GOT3 (cell line): ENCODE data around the gene MAP1LC3A.

Experiments used
- DNase-seq: peaks from one replicate; lab custom pipeline; 2025; ENCODE audit warnings: mixed read lengths; lab: John Stamatoyannopoulos, UW

Gene MAP1LC3A

GRCh38 chr20:34529742-34530141, 28.8 kb upstream of the MAP1LC3A start:
- no peak for DNase-seq

DNA sequence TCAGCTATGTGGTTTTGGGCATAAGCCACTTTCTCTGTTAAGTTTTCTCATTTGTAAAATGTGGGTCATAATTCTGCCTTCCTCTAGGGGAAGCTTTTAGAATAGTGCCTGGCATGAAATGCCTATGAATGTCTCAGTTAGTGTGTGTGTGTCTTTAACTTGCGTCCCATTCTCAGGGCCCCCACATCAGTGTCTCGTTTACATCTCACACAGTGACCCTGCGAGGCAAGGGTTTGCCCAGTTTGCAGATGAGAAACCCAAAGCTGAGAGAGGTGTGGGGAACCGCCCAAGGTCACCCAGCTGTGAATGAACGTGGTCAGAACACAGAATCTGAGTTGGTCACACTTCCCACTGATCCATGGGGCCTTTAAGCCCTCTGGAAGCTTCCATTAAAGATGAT, 28.2 kb upstream of the MAP1LC3A start:
- DNase-seq: no peak

DNA sequence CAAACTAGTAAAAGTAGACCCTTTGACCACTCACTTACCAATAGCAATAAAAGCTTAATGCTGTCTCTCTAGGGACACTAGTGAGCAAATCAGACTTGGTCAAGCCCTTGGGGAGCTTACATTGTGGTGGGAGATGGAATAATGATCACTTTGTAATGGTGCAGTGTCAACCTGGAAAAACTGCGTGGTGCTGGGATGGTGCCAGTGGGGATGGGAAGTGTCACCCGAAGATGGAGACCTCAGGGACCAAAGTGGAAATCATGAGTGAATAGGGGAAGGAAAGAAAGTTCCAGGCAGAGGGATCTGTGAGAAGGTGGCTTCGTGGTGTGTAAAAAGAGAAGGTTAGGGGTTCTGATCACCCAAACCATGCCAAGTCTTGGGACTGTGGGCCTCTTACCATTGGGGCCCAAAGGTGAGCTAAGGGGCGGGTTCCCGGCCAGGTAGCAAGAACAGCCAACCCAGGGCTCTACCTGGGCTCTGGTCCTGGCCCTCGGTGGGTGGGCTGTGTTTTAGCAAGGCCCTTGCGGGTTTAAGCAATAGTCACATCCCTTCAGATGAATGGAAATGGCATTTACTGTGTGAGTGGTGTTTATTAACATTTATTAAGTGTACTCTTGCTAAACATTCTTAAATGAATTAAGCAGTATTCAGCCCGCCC, 26.8 kb upstream of the MAP1LC3A start:
- DNase-seq: no peak

- DNase-seq: no peak
Observed at GRCh38 chr20:34532320-34532719, 26.2 kb upstream of the MAP1LC3A start.

DNA sequence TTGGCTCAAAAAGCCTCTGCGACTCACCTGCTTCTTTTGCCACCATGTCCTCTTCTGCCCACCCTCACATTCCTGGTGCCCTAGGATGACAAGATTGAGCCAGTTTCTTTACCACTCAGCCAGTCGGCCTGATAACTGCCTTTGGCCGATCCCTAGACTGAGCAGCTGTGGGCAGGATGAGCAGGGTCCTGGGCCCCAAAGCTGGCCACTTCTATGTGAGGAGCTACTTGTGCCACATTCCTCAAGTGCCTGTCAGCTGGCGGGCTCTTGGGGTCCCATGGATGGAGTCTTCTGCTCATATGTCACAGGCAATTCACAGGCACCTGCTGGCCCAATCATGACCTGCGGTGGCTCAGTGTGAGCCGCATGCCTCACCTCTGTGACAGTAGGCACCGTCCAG, 25.8 kb upstream of the MAP1LC3A start:
- DNase-seq: no peak

- no peak for DNase-seq
Observed at GRCh38 chr20:34534391-34535165, 23.9 kb upstream of the MAP1LC3A start.

GRCh38 chr20:34535301-34535840, 23.1 kb upstream of the MAP1LC3A start:
- DNase-seq: no peak

GRCh38 chr20:34535857-34536256, 22.7 kb upstream of the MAP1LC3A start:
- no peak for DNase-seq

GRCh38 chr20:34536798-34537394, 21.6 kb upstream of the MAP1LC3A start:
- DNase-seq: no peak

- DNase-seq: no peak
Observed at GRCh38 chr20:34537651-34538050, 20.9 kb upstream of the MAP1LC3A start.

DNA sequence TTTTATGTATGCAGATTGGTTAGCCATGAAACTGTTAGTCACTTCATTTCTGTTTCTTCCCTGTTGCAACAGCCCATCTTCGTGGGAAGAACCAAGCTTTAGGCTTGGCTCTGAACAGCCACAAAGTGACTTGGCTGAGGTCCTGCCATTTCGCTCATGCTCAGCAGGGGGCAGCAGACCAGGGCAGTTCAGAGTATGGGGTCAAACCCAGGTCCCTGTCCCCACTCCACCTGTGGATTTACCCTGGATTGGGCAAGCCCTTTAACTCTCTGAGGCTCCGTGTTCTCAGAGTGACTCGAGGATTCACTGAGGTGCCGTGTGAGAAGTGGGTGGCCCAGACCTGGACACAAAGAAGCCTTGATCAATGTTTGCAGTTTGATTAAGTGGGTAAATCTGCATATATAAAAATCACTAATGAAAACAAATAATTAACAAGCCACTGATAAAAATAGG, 19.8 kb upstream of the MAP1LC3A start:
- DNase-seq: no peak

DNA sequence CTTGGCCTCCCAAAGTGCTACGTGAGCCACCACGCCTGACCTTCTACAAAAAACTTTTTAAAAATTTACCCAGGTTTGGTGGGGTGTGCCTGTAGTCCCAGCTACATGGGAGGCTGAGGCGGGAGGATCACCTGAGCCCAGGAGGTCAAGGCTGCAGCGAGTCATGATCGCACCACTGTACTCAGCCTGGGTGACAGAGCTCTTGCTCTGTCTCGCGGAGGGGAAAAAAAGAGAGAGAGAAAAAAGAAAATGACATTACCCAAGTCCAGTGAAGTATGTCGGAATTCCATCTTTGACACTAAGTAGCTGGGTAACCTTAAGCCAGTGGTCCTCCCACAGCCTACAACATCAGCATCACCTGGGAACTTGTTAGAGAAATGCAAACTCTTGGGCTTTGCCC, 18.8 kb upstream of the MAP1LC3A start:
- no peak for DNase-seq

- no peak for DNase-seq
Observed at GRCh38 chr20:34540596-34541263, 17.8 kb upstream of the MAP1LC3A start.

GRCh38 chr20:34541264-34541901, 17.1 kb upstream of the MAP1LC3A start:
- no peak for DNase-seq

DNA sequence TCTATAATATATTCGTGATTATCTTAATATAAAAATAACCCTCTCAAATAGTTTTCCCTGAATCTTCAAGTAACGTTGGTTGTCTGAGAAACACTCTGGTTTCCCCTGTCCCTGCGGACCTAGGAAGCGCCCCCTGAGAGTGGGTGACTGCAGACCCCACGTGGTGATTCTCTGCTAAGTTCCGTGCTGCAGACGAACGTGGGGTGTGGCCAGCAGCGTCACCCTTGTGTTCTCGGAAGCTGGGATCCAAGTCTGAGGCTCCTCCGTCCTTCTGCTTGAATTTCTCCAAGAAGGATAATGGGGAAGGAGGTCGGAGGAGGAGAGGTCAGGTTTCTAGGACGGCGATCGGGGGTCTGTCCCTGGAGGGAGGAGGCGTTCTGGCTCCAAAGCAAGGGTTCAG, 16.6 kb upstream of the MAP1LC3A start:
- no peak for DNase-seq

GRCh38 chr20:34542439-34542838, 16.1 kb upstream of the MAP1LC3A start:
- no peak for DNase-seq

GRCh38 chr20:34543463-34544056, 15.0 kb upstream of the MAP1LC3A start:
- DNase-seq: no peak

- peak; percentile 93 for DNase-seq
Observed at GRCh38 chr20:34544109-34544796, 14.3 kb upstream of the MAP1LC3A start.

DNA sequence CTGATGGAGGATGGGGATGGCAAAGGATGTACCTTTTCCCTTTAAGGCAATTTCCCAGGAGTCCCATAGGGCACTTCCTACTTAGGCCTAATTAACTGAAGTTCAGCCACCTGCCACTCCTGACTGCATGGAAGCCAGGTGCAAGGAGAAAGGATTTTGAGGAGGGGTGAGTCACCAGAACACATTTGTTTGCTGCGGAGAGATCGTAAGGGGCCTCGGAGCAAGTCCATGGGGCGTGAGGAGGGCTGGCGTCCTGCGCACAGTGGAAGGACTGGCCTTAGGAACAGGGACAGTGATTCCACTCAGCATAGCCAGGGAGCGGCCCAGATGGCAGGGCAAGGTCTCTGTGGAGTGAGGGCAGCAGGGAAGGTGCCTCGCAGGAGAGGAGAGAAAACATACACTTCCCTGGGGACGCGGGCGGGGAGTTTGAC, 11.8 kb upstream of the MAP1LC3A start:
- DNase-seq: no peak

GRCh38 chr20:34547844-34548613, 10.5 kb upstream of the MAP1LC3A start:
- DNase-seq: no peak
